ENCODE measurements around the gene MACROD2.
A peak's percentile ranks its signal among the peaks of the same experiment; 100 is the strongest.
"Not testable (repeated sequence)": the region's sequence is repeated elsewhere in the genome, so short reads cannot be mapped to it uniquely, and the experiment has no call there.

The MACROD2 gene

DNA sequence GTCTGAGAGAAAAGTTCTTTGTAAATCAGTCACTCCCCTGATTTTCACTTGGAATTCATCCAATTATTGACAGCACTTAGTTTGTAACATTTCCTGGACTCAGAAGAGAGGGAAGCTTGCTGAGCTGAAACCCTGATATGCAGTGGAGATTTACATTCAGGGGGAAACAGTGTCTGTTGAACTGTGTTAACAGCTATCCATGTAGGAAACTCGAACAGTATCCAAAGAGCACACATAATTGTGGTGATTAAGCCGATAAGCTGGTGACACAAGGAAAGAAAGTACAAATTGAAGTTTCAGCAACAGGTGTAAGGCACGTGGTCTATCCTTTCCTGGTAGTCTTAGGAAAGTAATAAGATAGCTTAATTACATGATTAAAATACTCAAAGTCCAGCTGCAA is 420.2 kb downstream of the MACROD2 start:
- DNase-seq = peak in 2 of 3 experiments; percentile 38 to 72

DNA sequence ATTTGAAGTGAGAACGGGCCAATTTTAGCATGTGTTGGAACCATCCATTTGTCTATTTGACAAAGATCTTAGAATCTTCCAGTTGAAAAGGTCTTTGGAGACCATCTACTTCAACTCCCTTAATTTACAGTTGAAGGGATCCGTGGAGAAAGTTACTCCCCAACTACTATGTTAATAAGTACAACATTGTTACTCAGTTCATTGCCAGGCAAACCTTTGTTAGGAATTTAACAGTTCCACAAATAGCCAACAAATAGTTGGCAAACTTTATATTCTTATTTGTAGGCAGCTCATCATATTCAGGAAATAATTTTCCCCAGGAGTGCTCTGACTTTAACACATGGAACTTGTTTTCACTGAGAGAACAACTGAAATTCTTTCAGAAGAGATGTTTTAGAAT is 423.1 kb downstream of the MACROD2 start:
- DNase-seq = no peak

DNA sequence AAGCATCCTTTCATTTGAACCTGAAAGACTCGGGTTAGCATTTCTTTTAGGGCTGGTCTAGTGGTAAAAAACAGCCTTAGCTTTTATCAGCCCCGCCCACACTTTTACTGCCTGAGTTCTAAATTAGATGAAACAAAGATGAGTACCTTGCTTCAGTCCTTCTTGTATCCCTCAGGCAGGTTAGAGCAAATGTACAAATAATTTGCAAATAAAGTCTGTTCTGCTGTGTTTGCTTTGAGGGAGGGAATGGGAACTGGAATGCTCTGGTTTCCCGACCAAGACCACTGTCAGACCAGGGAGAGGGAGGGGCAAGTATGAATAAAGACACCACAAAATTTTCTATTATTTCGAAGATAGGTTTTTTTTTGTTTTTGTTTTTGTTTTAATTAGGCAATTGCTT is 427.6 kb downstream of the MACROD2 start:
- peak in 1 of 3 experiments; percentile 7 for DNase-seq

DNA sequence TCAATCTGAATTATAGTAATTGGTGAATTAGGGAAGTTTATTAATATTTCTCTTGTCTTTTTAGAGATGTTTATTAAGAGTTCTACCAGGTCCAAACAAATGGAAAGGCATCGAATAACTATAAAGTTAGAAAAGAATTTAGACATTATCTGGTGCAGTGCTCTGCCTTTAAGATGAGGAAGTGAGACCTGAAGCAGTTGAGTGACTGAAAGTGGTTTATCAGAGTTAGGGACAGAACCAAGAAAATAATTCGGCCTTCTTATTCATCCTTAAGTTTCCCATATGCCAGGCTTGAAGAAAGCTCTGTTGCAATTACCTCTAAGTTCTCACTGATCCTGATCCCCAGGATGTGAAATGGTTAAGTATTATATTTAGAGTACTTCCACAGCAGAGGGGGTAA is 436.3 kb downstream of the MACROD2 start:
- no peak for DNase-seq

DNA sequence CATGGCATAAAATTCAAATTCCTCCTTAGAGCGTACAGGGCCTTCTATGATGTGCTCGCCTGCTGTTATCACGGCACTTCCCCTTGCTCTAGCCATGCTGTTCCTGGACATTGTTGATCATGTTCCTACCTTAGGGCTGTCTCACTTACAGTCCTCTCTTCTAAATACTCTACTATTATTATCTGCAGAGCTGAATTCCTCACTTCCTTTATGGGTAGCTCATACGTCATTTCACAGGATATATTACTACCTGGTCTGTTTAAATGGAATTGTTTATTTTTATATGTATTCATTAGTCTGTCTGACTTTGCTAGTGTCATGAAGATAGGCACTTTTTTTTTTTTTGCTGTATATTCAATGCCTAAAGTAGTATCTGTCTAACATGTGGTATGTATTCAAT is 436.8 kb downstream of the MACROD2 start:
- no peak for DNase-seq

DNA sequence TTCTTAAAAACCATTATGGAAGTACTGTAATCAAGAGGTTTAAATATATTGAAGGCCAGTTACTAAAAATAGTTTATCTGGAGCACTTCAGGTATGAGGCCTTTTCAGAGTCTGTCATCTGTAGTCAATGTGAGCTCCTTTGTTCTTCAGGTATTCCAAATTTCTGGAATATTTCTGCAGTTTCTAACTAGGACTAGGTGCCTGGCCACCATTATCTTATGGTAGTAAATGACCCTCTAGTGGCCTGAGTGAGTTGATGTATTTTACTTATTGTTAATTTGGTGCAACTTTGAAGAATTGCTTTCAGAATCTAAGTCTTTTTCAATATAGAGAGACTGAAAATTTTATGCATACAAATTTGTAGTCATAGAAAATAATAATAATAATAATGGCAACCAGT is 437.3 kb downstream of the MACROD2 start:
- no peak for DNase-seq

DNA sequence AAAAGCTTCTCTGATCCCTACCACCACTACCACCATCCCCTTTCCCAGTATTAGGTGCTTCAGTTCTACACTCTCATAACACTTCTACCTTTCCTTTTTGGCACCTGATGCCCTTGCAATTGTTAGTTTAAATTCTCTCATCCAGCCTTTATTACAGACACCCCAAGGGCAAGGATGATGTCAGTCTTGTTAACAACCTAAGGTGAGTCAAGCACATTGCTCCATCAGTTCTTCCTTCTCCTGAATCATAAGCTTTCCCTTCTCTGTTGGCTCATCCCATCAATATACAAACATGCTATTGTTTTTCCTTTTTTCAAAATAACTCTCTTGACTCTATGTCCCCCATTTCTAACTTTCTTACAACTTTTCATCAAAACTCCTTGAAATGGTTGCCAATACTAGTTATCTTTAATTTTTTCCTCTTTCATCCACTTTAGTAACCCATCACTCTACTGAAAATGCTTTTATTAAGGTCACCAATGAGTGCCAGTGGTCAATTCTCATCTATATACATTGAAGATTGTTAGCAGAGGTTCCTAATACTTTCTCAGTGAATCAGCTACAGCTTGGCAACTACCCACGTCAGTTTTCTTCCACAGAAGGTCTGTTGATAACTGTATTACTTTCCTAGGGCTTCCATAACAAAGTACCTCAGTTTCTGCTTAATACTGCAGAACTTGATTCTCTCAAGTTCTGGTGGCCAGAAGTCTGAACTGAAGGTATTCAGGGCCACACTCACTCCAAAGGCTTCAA is 439.2 kb downstream of the MACROD2 start:
- DNase-seq = no peak

DNA sequence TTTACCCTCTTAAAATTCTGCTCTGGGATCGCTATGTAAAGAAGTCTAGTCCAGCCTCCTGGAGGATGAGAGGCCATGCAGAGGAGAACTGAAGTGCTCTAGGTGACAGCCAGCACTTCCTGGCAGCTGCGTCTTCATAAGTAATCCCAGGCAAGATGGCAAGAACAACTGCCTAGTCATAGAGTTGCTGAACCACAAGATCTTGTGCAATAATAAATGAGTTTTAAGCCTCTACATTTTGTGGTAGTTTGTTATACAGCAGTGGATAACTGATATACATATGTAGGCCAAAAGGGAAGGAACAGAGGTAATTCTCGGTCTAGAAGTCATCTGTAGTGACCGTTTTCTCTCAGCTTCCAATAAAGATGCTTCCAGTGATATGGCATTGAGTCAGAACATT is 445.9 kb downstream of the MACROD2 start:
- no peak for DNase-seq

DNA sequence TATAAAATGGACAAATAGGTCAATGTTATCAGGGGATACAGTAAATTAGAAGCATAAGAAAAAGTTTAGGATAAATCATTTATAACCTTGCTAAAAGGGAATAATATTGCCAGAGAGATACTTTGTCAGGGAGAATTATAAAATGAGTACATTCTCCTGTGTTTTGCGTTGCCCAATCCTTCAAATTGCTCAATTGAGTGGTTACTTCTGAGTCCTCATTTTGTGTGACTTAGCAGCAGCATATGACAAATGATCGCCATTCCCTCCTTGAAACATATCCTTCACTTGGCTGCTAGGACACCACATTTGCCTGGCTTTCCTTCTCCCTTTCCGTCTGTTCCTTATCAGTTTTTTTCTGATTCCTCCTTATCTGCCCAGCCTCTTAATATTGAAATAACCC is 448.8 kb downstream of the MACROD2 start:
- DNase-seq = no peak

DNA sequence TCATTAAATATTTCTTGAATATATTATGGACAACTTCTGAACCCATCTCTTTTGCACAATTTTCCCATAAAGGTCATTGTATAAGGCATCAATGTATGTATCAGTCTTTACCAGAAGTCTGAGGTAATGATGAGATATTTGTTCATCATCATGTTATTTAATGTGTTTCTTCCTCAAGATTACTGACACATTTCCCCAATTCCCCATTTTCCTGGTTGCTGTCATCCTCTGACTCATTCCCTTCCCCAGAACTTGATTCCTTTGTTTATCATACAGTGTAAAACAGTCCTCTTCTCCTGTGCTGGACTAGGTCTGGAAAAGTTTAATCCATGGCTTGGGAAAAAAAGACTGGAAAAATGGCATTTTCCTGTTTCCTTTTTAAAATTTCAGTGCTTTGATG is 450.0 kb downstream of the MACROD2 start:
- no peak for DNase-seq

DNA sequence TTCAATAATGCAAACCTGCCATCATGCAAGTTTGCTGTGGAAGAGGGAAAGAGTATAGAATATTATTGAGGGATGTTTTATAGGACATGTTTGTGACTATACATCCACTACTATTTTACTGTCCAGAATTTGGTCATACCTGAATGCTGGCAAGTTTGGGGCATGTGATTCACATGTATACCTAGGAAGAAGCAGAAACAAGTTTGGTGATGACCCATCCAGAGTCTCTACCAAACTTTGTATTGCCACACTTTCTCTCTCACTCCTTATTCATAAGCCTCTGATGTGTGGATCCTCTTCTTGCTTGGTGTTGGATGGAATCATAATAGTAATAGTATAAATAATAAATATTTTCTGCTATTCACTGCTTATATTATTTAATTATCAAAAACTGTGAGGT is 450.6 kb downstream of the MACROD2 start:
- no peak for DNase-seq

DNA sequence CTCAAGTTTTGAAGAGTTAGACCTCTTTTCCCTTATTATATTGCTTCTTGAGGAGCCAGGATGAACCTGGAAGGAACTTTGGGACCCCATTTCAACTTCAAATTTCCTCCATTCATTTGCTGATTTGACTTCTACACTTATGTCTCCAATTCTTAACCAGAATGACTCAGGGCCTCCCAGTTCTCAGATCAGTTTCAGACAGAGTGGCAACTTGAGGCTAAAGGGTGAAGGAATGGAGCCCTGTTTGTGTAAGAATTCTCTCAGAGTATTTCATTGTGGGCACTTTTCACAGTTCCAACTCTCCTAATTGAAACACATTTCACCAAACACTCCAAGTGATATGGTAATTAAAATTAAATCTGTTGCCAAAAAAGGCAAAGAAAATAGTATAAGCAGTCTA is 451.1 kb downstream of the MACROD2 start:
- no peak for DNase-seq

DNA sequence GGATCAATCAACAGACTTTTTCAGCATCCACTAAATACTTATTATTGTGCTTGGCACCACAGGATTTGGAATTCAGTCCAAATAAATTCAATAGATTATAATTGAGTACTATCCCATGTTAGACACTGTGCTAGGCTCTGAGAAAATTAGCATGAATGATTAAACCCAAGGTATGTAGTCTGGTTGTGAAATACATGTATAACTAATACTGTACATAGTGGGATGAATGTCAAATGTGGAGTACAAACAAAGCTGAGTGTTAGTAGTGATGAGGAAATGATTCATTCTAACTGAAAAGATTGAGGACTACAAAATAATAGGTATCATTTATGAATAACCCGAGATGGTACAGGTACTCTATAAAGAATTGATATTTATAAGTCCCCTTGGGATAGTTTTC is 454.0 kb downstream of the MACROD2 start:
- peak in 1 of 3 experiments; percentile 47 for DNase-seq

DNA sequence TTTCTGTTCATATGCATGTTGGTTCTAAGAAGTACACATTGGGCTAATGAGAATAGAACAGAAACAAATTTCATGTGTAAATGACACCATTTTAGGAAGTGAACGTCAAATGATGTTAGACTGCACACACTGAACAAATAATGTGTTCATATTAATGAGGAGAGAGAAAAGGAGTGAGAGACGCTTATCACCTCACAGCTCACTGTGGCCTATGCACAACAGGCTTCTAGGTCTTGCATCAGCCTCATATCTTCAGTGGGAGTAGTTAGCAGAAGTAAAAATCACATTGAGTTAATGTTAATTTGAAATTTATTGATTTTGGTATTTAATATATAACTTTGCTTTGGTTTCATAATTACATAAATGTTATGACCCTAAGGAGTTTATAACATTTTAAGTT is 454.9 kb downstream of the MACROD2 start:
- DNase-seq = no peak

DNA sequence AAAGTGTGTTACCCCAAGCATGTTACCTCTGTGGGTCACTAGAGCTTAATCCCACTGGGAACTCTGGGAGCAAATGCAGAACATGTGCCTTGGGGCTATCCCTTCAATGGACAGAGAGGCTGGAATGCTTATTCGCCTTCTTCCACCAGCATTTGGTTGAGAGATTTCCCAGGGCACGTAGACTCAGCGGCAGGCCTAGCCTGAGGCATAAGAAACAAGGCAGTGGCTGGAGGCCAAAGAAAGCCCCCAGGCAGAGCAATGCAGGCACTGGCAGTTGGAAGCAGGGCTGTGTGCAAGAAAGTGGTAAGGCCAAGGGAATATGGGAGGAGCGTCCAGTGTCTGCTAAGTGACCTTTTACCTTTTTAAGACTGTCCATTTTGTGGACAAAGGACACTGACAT is 456.1 kb downstream of the MACROD2 start:
- DNase-seq = no peak

DNA sequence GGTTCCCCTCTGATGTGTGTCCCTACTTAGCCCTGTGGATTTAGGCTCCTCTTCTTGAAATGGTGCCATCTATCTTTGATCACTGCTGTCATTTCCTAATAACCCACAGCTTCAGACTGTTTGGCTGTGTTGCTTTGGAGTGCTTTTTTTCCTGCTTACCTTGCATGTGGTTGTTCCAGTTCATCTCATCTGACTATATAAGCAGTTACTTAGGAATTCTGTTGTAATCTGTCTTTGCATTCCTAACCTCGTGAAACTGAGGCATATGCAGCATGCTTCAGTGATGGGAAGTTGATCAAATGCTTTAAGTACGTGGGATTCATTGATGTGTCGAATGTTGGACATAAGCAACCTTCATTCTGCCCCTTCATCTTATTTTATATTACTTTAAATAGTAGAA is 457.9 kb downstream of the MACROD2 start:
- no peak for DNase-seq

DNA sequence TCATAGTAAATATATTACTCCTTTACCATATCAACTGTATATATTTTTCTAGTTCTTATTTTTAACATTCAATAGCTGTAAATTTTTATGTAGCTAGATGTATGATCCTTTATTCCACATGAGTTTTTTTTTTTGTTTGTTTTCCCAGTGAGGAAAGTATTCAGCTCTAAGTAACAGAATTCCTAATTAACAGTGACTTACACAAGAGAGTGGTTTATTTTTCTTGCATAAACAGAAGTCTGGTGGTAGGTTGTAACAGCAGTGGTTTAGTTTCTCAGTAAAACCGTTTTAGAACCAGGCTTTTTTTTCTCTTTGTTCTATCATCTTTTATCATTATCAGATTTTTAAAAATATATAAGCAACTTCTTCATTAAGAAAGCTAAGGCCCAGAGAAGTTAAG is 459.0 kb downstream of the MACROD2 start:
- DNase-seq = no peak

DNA sequence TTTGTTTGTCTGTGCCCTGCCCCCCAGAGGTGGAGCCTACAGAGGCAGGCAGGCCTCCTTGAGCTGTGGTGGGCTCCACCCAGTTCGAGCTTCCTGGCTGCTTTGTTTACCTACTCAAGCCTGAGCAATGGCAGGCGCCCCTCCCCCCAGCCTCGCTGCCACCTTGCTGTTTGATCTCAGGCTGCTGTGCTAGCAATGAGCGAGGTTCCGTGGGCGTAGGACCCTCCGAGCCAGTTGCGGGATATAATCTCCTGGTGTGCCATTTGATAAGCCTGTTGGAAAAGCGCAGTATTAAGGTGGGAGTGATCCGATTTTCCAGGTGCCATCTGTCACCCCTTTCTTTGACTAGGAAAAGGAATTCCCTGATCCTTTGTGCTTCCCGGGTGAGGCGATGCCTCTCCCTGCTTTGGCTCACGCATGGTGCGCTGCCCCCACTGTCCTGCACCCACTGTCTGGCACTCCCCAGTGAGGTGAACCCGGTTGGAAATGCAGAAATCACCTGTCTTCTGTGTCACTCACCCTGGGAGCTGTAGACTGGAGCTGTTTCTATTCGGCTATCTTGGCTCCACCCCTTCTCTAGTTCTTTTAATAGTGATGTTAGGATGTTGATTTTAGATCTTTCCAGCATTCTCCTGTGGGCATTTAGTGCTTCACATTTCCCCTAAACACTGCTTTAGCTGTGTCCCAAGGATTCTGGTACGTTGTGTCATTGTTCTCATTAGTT is 471.9 kb downstream of the MACROD2 start:
- DNase-seq = not testable (repeated sequence)

DNA sequence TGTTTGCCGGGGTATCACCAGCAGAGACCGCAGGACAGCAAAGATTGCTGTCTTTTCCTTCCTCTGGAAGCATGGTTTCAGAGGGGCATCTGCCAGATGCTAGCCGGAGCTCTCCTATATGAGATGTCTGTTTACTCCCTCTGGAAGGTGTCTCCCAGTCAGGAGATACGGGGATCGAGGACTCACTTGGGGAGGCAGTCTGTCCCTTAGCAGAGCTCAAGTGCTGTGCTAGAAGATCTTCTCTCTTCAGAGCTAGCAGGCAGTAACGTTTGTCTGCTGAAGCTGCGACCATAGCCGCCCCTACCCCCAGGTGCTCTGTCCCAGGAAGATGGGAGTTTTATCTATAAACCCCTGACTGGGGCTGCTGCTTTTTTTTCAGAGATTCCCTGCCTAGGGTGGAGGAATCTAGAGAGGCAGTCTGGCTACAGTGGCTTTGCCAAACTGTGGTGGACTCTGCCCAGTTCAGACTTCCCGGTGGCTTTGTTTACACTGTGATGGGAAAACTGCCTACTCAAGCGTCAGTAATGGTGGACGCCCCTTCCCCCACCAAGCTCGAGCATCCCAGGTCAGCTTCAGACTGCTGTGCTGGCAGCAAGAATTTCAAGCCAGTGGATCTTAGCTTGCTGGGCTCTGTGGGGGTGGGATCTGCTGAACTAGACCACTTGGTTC is 475.0 kb downstream of the MACROD2 start:
- no peak for DNase-seq

DNA sequence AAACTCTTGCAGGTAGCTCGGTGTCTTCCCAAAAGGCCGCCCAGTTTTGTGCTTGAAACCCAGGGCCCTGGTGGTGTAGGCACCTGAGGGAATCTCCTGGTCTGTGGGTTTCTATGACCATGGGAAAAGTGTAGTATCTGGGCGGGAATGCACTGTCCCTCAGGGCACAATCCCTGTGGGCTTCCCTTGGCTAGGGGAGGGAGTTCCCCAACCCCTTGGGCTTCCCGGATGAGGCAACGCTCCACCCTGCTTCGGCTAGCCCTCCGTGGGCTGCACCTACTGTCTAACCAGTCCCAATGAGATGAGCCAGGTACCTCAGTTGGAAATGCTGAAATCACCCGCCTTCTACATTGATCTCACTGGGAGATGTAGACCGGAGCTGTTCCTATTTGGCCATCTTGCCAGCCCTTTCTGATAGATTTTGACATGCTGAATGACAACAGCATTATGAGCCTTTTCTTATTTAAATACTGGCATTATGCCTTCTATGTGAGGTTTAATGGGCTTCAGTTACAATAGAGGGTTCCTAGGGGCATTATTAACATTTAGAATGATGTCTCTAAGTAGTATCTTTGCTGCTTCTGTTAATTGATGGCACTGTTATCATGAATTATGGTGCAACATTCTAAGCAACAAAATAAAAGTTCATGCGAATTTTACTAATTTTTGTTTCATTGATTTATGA is 475.8 kb downstream of the MACROD2 start:
- peak in 1 of 3 experiments; percentile 33 for DNase-seq

DNA sequence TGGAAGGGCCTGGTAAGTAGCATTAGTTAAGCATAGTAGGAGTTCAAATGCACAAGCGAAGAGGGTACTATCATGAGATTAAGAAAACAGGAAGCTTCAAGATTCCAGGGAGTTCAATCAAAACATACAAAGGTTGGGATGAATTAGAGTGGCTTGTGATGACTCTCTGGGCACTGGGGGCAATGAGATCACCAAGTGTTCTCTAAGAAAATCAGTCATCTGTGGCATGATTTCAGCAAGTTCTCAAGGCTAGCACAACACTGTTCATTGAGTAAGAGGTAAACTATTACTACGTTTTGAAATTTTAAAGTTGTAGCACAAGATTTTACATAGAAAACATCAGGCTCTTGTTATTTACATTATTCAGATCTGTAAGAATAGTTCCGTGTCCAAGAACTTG is 481.8 kb downstream of the MACROD2 start:
- no peak for DNase-seq

DNA sequence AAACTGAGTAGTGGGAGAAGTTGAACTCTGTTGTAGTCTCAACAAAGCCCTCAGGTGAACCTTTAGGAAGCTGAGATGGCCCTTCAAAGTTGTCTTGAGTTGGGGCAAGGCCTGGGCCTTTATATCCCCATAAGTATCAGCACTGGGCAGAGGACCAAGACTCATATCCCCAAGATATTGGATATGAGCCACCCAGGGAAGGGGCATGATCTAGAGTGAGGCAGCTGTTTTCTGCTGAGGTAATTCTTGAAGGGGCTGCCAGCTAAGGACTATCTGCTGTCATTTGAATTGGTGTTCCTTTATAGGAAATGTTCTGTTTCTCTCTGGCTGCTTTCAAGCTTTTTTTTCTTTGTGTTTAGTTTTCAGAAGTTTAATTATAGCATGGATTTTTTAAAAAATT is 482.8 kb downstream of the MACROD2 start:
- DNase-seq = no peak

DNA sequence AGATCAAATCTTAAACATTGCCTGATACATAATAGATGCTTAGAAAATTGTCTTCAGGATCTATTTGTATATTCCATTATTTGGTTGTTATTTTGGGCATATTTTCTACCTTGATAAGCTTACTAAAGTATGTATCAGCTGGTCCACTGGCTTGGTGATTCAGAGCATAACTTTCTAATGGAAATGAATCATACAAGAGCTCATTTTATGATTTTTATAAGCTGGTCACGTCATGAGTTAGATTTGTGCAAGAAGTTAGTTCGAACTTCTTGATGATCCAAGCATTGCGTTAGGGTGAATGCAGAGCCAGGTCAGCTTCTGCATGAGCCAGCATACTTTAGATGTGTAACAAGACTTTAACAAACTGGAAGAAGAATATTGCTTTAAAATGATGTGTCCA is 486.5 kb downstream of the MACROD2 start:
- DNase-seq = no peak

DNA sequence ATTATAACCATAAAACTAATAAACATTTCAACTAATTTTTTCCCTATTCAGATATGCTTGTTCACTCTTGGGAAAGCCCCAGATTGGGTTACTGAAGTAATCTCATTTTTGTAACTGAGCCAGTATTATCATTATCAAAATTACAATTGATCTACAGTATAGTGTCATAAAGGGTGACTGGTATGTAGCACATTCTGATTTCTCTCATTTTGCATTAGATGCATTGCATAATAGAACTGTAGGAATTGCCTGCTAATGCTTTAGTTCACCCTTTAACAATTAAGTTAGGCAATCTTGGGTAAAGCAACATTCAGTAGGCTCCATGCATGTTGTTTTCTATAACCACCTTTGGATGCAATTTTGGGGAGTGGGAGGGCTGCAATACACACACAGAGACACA is 492.9 kb downstream of the MACROD2 start:
- no peak for DNase-seq
